Vagina (tissue), 2 donors: ENCODE measurements around the gene ZNF831. TPM values are rescaled to one million over a fixed set of nuclear protein-coding genes. Genes with fewer than 3 reads are reported as not detected.

ENCODE experiments used
- DNase-seq, 2 donors: peaks; one replicate each; pipeline ENCODE4 v3.0.0-alpha.2; 2017; ENCODE audit errors: extremely low spot score in 2 of 2
- H3K27ac ChIP-seq: fragments of 200-600 bp; sonication (generic); one replicate; pipeline ENCODE4 v1.5.1; 2019
- H3K27me3 ChIP-seq: fragments of 200-600 bp; sonication (generic); one replicate; pipeline ENCODE4 v1.5.1; 2019
- H3K36me3 ChIP-seq, 2 donors: fragments of 200-600 bp; sonication (generic); one replicate each; pipeline ENCODE4 v1.5.1; 2017 to 2019
- H3K4me1 ChIP-seq: fragments of 200-600 bp; sonication (generic); one replicate; pipeline ENCODE4 v1.5.1; 2019
- H3K4me3 ChIP-seq, 2 donors: fragments of 200-600 bp; sonication (generic); 1 replicate in 1 of 2; 2 replicates in 1 of 2; pipeline ENCODE4 v1.5.1; 2016 to 2019
- H3K9me3 ChIP-seq: fragments of 200-600 bp; sonication (generic); one replicate; pipeline ENCODE4 v1.5.1; 2019
- CTCF ChIP-seq, 3 experiments: fragments of 450-650 bp in 2 of 3; fragments of 200-600 bp in 1 of 3; sonication (generic) in 1 of 3; IDR thresholded peaks; one replicate each; pipeline ENCODE4 v1.5.1; 2017 to 2019; ENCODE audit warnings: antibody characterized with exemption in 3 of 3, mild to moderate bottlenecking in 2 of 3, moderate library complexity in 2 of 3
- POLR2A ChIP-seq, 2 donors: fragments of 450-650 bp; IDR thresholded peaks; one replicate each; pipeline ENCODE4 v1.6.1; 2017; ENCODE audit warnings: antibody characterized with exemption in 2 of 2, mild to moderate bottlenecking in 2 of 2, moderate library complexity in 2 of 2
- POLR2AphosphoS5 ChIP-seq, 2 donors: sonication (generic); formaldehyde crosslinking; IDR thresholded peaks; one replicate each; pipeline ENCODE4 v1.9.0; 2017; ENCODE audit warnings: antibody characterized with exemption in 2 of 2, mild to moderate bottlenecking in 2 of 2, low read depth in 1 of 2; ENCODE audit not compliant: insufficient read depth in 1 of 2
- intact Hi-C: fragments of 100-400 bp; cut with DNase I; formaldehyde crosslinking; loops from one replicate; pipeline ENCODE4 v1.15.1; 2023
- total RNA-seq: library from RNA; depleted of rRNA; stranded (reverse); fragments of >200 nt; gene quantifications from one replicate; pipeline ENCODE4 v1.2.3, GENCODE V29; 2016

ZNF831 gene
- total RNA-seq, 1 donor from 2014 or later, result 2.2 TPM

DNA sequence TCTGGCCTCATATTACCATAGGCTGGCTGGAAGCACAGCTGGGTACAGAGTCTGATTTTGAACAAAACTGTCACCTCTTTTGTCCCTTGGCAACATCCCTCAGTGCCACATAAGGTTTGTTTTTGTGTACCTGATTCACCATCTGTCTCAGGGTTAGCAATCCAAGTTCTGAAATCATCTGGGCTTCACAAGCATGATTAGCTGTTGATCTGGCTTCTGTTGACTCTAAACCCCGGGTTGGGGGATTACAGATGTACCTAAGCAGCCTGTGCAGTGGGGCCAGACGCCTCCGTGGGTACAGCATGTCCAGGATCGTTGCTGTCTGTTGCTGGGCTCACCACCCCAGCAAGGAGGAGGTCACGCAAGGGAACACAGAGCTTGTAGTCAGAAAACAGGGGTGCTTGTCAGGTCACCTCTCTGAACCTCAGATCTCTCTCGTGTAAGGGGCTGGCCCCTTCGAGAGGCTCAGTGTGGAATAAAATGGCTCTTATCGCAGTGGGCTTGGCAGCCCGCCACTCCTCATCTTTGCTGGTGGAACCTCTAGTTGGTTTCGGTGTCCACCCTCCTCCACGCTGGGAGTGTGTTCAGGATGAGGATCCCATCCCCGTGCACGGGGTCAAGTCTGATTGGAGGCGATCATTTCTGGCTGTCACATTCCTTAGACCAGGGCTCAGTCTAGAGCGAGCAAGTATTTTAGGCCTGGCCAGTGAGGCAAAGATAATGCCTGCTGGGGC lies 39.2 kb upstream of the ZNF831 start:
- H3K27me3 ChIP-seq, result no peaks in the 10 kb centered on the region
- TF ChIP-seq CTCF (IDR thresholded peaks at IDR 0.05), result no peak
- TF ChIP-seq POLR2AphosphoS5 (IDR thresholded peaks at IDR 0.05; ENCODE audit: insufficient read depth in 1 of 2, low read depth in 1 of 2), result no peak
- no peak for TF ChIP-seq POLR2A (IDR thresholded peaks at IDR 0.05)
- no peak overlapping the region for H3K4me3 ChIP-seq
- no peaks in the 10 kb centered on the region for H3K36me3 ChIP-seq
- no peaks in the 10 kb centered on the region for H3K4me1 ChIP-seq
- no peaks in the 10 kb centered on the region for H3K9me3 ChIP-seq
- intact Hi-C loops, result no loop called here
- no peak for DNase-seq
- no peak overlapping the region for H3K27ac ChIP-seq

GRCh38 chr20:59125332-59125731 lies 38.3 kb upstream of the ZNF831 start:
- no peak overlapping the region for H3K27ac ChIP-seq
- no peaks in the 10 kb centered on the region for H3K27me3 ChIP-seq
- TF ChIP-seq CTCF (IDR thresholded peaks at IDR 0.05) (no peak), POLR2A (IDR thresholded peaks at IDR 0.05) (no peak), POLR2AphosphoS5 (IDR thresholded peaks at IDR 0.05; ENCODE audit: insufficient read depth in 1 of 2, low read depth in 1 of 2) (no peak)
- DNase-seq, result no peak
- no peaks in the 10 kb centered on the region for H3K4me1 ChIP-seq
- intact Hi-C loops, result no loop called here
- H3K36me3 ChIP-seq, result no peaks in the 10 kb centered on the region
- H3K9me3 ChIP-seq, result no peaks in the 10 kb centered on the region
- no peak overlapping the region for H3K4me3 ChIP-seq

- TF ChIP-seq POLR2AphosphoS5 (IDR thresholded peaks at IDR 0.05; ENCODE audit: insufficient read depth in 1 of 2, low read depth in 1 of 2), result no peak
- no peak for TF ChIP-seq POLR2A (IDR thresholded peaks at IDR 0.05)
- TF ChIP-seq CTCF (IDR thresholded peaks at IDR 0.05), result no peak
- Histone ChIP-seq H3K4me3 (no peak overlapping the region), H3K9me3 (no peaks in the 10 kb centered on the region), H3K36me3 (no peaks in the 10 kb centered on the region), H3K4me1 (no peaks in the 10 kb centered on the region), H3K27ac (no peak overlapping the region), H3K27me3 (no peaks in the 10 kb centered on the region)
- DNase-seq, result no peak
- intact Hi-C loops, result no loop called here
Observed at GRCh38 chr20:59125836-59126235, 37.8 kb upstream of the ZNF831 start.

- Histone ChIP-seq H3K27me3 (no peaks in the 10 kb centered on the region), H3K4me3 (no peak overlapping the region), H3K9me3 (no peaks in the 10 kb centered on the region), H3K36me3 (no peaks in the 10 kb centered on the region), H3K27ac (no peak overlapping the region), H3K4me1 (no peaks in the 10 kb centered on the region)
- no peak for DNase-seq
- TF ChIP-seq POLR2AphosphoS5 (IDR thresholded peaks at IDR 0.05; ENCODE audit: insufficient read depth in 1 of 2, low read depth in 1 of 2) (no peak), CTCF (IDR thresholded peaks at IDR 0.05) (no peak), POLR2A (IDR thresholded peaks at IDR 0.05) (no peak)
- intact Hi-C loops, result no loop called here
Observed at GRCh38 chr20:59127839-59128238, 35.8 kb upstream of the ZNF831 start.

DNA sequence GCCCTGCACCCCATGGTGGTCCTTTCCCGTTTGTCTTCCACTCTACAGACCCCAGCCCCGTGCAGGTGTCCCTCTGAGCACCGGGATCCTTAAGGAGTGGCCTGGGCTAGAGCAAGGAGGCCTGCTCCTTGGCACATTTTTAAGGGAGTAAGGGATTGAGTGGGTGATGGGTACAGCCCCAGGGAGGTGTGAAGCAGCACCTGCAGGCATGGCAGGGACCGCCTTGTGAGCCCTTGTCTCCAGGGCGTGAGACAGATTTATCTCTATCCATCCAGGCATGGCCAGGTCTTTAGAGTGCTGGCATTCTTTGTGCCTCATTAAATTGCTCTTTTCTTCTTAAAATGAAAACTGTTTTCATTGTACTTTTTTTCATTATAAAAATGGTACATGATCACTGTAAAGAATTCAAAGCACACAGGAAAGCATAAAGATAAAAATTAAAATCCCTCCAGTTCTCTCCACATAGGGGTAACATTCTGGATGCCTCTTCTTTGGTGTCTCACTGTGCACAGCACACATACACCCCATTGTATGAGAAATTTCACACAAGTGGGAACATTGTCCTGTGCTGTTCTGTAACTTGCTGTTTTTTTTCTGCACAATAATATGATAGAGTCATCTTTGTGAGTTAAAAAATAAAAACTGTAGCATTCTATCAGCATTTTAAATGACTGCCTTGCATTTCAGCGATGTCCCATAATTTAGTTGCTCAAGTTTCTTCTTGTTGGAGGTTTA lies 31.9 kb upstream of the ZNF831 start:
- no peaks in the 10 kb centered on the region for H3K4me1 ChIP-seq
- TF ChIP-seq POLR2AphosphoS5 (IDR thresholded peaks at IDR 0.05; ENCODE audit: insufficient read depth in 1 of 2, low read depth in 1 of 2), result no peak
- no peak for TF ChIP-seq CTCF (IDR thresholded peaks at IDR 0.05)
- no peak for TF ChIP-seq POLR2A (IDR thresholded peaks at IDR 0.05)
- no peak overlapping the region for H3K4me3 ChIP-seq
- no peak for DNase-seq
- H3K27me3 ChIP-seq, result no peaks in the 10 kb centered on the region
- intact Hi-C loops, result no loop called here
- no peaks in the 10 kb centered on the region for H3K9me3 ChIP-seq
- H3K36me3 ChIP-seq, result no peaks in the 10 kb centered on the region
- H3K27ac ChIP-seq, result no peak overlapping the region
